MCF 10A (cell line): ENCODE measurements around the gene FNIP2. TPM values are rescaled to one million over a fixed set of nuclear protein-coding genes. Genes with fewer than 3 reads are reported as not detected.

Experiments used
- BruUV-seq: library from RNA; stranded (reverse); fragments of 400-500 nt; replicated peaks from 2 replicates; lab custom pipeline; 2021; lab: Mats Ljungman, UMichigan
- CTCF ChIA-PET: fragments of 300-600 bp; sonication (Branson Sonifier 250); formaldehyde crosslinking; extraction: SDS; loops from one replicate; lab custom pipeline; 2021; ENCODE audit warnings: antibody characterized with exemption, inconsistent platforms; lab: Yijun Ruan, JAX
- POLR2A ChIA-PET: fragments of 300-600, 350-650 bp; sonication (Branson Sonifier 250); formaldehyde crosslinking; extraction: SDS; loops from one replicate; lab custom pipeline; 2020; ENCODE audit warnings: antibody characterized with exemption, inconsistent platforms; lab: Yijun Ruan, JAX
- DNase-seq: peaks from one replicate; pipeline ENCODE4 v3.0.0-alpha.2; 2018; ENCODE audit not compliant: unreplicated experiment
- H3K27ac Mint-ChIP-seq: one replicate; pipeline ENCODE4 v1.8.0; 2022; ENCODE audit warnings: mild to moderate bottlenecking, low read depth, mixed read lengths; ENCODE audit not compliant: unreplicated experiment
- H3K27me3 Mint-ChIP-seq: one replicate; pipeline ENCODE4 v1.8.0; 2022; ENCODE audit warnings: mixed read lengths; ENCODE audit not compliant: insufficient read depth, unreplicated experiment
- H3K36me3 Mint-ChIP-seq: one replicate; pipeline ENCODE4 v1.8.0; 2022; ENCODE audit warnings: mild to moderate bottlenecking, moderate library complexity, mixed read lengths; ENCODE audit not compliant: insufficient read depth, unreplicated experiment
- H3K4me1 Mint-ChIP-seq: one replicate; pipeline ENCODE4 v1.8.0; 2022; ENCODE audit warnings: mixed read lengths; ENCODE audit not compliant: insufficient read depth, unreplicated experiment
- H3K4me3 Mint-ChIP-seq: one replicate; pipeline ENCODE4 v1.8.0; 2022; ENCODE audit warnings: mild to moderate bottlenecking, moderate library complexity, mixed read lengths; ENCODE audit not compliant: unreplicated experiment
- H3K9me3 Mint-ChIP-seq: one replicate; pipeline ENCODE4 v1.8.0; 2022; ENCODE audit warnings: mixed read lengths; ENCODE audit not compliant: unreplicated experiment
- CTCF ChIP-seq: fragments of 200-600 bp; IDR thresholded peaks from one replicate; pipeline ENCODE4 v1.8.0; 2022; ENCODE audit warnings: antibody characterized with exemption, mild to moderate bottlenecking; ENCODE audit not compliant: unreplicated experiment
- intact Hi-C: fragments of 100-400 bp; cut with micrococcal nuclease; formaldehyde crosslinking; loops from 2 replicates; pipeline ENCODE4 v1.14.1; 2022
- total RNA-seq: library from RNA; stranded (reverse); gene quantifications from 2 replicates; pipeline ENCODE4 v1.2.3, GENCODE V29; 2022

FNIP2 gene
- total RNA-seq, 1 experiment from 2014 or later = 6.4 TPM

DNA sequence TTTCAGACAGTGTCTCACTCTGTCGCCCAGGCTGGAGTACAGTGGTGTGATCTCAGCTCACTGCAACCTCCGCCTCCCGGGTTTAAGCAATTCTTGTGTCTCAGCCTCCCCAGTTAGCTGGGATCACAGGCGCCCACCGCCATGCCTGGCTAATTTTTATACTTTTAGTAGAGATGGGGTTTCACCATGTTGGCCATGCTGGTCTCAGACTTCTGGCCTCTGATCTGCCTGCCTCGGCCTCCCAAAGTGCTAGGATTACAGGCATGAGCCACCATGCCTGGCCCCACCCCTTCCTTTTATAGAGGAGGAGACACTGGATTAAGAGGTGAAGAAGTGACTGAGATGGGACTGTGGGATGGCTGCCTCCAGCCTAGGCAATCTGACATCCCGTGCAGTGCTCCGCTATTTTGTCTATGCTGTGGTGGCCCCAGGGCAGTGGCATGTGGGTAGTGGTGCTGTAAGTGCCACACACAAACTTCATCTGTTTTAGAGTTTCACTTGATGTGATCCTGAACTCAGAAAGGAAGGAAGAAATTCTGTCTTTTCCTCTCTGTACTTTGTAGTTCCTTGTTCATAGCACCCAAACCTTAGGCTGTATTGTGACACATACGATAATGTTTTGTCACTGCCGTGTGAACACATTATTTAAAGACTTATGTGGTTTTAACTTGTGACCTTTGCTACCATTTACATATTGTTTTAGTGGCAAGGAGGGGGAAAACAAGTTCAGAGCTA is 48.9 kb downstream of the FNIP2 start:
- Mint-ChIP-seq H3K4me3 (no peak overlapping the region), H3K4me1 (no peaks in the 10 kb centered on the region), H3K27ac (no peak overlapping the region), H3K27me3 (no peaks in the 10 kb centered on the region), H3K36me3 (no peaks in the 10 kb centered on the region), H3K9me3 (no peaks in the 10 kb centered on the region)
- ChIA-PET CTCF (interaction anchor here (0.5 kb wide), 1 partner anchor 16 kb away, joined by 3 read pairs; no protein-coding TSS in a partner anchor), POLR2A (no interaction called here)
- no peak for TF ChIP-seq CTCF
- DNase-seq = no peak
- intact Hi-C loops = no loop called here
- no TSS peak for BruUV-seq

DNA sequence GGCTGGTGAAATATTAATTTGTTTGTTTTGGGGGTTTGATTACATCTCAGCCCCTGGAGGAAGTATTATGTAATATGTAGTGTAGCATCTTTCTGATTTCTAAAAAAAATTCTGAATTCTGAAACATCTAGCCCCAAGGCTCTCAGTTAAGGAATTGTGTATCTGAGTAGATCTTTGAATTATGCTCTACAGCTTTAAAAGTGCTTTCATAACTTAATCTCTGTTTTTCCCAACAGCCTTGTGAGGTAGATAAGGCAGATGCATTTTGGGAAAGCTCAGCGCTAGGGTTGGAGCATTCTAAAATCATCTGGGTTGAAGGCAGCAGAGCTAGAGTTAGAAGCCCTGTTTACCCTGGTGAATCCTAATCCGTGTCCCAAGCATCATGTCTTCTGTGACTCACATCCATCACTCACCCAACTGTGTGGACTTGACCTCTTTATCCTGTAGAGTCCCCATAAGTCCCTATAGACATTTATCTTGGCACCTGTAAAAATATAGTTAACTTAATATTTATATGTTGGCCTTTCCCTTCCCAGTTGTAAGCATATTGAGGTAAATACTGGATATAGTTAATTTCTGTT is 49.8 kb downstream of the FNIP2 start:
- POLR2A ChIA-PET = no interaction called here
- no TSS peak for BruUV-seq
- Mint-ChIP-seq H3K36me3 (no peaks in the 10 kb centered on the region), H3K27ac (no peak overlapping the region), H3K4me3 (no peak overlapping the region), H3K9me3 (no peaks in the 10 kb centered on the region), H3K27me3 (no peaks in the 10 kb centered on the region), H3K4me1 (no peaks in the 10 kb centered on the region)
- no peak for TF ChIP-seq CTCF
- no peak for DNase-seq
- CTCF ChIA-PET = interaction anchor here (0.5 to 0.9 kb wide), 2 partner anchors 15 to 33 kb away, joined by 3 to 5 read pairs; no protein-coding TSS in a partner anchor
- intact Hi-C loops = no loop called here

- intact Hi-C loops = no loop called here
Observed at GRCh38 chr4:158819942-158820786, 51.3 kb downstream of the FNIP2 start.

More at GRCh38 chr4:158819942-158820786, 51.3 kb downstream of the FNIP2 start:
- no TSS peak for BruUV-seq
- no peak overlapping the region for H3K4me3 Mint-ChIP-seq
- DNase-seq = no peak
- H3K27me3 Mint-ChIP-seq = no peaks in the 10 kb centered on the region
- TF ChIP-seq CTCF = no peak
- no peak overlapping the region for H3K27ac Mint-ChIP-seq
- H3K36me3 Mint-ChIP-seq = no peaks in the 10 kb centered on the region
- H3K4me1 Mint-ChIP-seq = no peaks in the 10 kb centered on the region
- H3K9me3 Mint-ChIP-seq = no peaks in the 10 kb centered on the region
- ChIA-PET POLR2A (interaction anchor here (0.6 to 0.7 kb wide), 2 partner anchors 8 to 52 kb away, joined by 3 read pairs; partner anchors contain the start of gene FNIP2), CTCF (interaction anchor here (0.8 kb wide), 1 partner anchor 345 kb away, joined by 4 read pairs; no protein-coding TSS in a partner anchor)
